AML-193 (cell line): ENCODE results near the gene CCNB1.
"Not testable (repeated sequence)": the region's sequence is repeated elsewhere in the genome, so short reads cannot be mapped to it uniquely, and the experiment has no call there.

Experiments used
- DNase-seq, 2 experiments: peaks; one replicate each; lab custom pipeline; 2025; lab: John Stamatoyannopoulos, UW

CCNB1 gene

DNA sequence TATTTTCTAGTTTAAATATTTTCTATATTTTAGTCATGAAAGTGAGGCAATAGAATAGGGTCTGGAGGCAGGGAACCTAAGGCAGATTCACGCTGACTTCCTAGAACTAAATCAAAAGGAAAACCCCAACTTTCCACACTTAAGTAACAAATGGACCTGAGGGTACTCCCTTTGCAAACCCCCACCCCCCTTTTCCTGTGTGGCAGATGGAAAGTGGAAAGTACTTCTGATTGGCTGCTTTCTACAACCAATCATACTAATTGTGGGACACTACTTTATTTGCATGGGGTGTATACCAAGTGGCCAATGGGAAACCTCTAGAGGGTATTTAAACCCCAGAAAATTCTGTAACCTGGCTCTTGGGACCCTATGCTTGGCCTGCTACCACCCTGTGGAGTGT lies 17.7 kb downstream of the CCNB1 start:
- no peak for DNase-seq

GRCh38 chr5:69187342-69187741 lies 20.4 kb downstream of the CCNB1 start:
- DNase-seq = no peak

- DNase-seq = no peak
Observed at GRCh38 chr5:69188811-69189161, 21.8 kb downstream of the CCNB1 start.

- DNase-seq = peak; percentile 82 to 84
Observed at GRCh38 chr5:69189162-69190086, 22.5 kb downstream of the CCNB1 start, which contains the start of gene CENPH. Gene CENPH, plus strand, starts transcription at chr5:69189583. Its CDS starts 52 bp downstream, at chr5:69189635.

- no peak for DNase-seq
Observed at GRCh38 chr5:69202497-69202896, 35.5 kb downstream of the CCNB1 start.

DNA sequence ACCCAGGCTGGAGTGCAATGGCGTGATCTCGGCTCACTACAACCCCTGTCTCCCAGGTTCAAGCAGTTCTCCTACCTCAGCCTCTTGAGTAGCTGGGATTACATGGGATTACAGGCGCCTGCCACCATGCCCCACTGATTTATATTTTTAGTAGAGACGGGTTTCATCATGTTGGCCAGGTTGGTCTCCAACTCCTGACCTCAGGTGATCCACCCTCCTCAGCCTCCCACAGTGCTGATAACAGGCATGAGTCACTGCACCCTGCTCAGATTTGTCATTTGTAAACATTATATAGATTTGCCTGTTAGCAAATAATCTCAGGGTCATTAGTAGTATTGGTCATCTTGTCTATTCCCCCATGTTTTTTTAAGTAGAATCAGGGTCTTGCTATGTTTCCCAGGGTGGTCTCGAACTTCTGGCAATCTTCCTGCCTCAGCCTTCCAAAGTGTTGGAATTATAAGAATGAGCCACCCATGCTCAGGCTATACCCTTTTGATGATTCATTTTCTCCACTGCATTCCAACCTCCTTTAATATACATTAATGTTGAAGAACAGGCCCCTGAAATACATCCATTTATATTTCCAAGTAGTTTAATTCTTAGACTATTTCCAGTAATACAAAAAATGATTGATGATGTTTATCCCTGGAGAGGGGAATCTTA lies 39.7 kb downstream of the CCNB1 start:
- no peak for DNase-seq

- DNase-seq = no peak
Observed at GRCh38 chr5:69209602-69210001, 42.7 kb downstream of the CCNB1 start.

DNA sequence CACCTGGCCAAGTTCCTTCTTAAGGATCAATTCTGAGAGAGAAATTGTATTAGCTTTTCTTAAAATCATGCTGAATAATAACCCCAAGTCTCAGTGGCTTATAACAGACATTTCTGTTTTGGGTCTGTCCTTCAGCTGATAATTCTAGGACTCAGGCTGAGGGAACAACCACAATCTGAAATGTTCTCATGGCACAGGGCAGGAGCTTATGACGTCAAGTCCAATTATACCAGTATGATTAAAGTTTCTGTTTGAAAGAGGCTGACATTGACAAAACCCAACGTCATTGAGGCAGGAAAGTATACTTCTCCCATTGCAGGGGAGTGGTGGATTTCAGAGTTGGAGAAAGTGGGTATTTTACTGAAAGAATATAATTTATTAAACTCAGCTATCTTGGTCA lies 44.2 kb downstream of the CCNB1 start:
- DNase-seq = no peak

DNA sequence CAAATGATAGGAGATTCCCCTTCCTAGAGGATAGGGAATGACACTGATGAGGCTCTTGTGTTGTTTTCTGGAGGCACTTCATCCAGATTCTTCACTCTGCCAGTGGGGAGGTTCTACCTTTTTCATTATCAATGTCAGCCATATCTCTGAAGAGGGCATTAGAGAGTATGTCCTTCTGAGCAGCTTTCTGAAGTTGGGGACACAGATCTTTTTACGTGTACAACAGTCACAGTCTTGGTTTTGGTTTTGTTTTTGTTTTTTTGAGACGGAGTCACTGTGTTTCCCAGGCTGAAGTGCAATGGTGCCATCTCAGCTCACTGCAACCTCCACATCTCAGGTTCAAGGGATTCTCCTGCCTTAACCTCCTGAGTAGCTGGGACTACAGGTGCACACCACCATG lies 45.1 kb downstream of the CCNB1 start:
- DNase-seq = no peak

DNA sequence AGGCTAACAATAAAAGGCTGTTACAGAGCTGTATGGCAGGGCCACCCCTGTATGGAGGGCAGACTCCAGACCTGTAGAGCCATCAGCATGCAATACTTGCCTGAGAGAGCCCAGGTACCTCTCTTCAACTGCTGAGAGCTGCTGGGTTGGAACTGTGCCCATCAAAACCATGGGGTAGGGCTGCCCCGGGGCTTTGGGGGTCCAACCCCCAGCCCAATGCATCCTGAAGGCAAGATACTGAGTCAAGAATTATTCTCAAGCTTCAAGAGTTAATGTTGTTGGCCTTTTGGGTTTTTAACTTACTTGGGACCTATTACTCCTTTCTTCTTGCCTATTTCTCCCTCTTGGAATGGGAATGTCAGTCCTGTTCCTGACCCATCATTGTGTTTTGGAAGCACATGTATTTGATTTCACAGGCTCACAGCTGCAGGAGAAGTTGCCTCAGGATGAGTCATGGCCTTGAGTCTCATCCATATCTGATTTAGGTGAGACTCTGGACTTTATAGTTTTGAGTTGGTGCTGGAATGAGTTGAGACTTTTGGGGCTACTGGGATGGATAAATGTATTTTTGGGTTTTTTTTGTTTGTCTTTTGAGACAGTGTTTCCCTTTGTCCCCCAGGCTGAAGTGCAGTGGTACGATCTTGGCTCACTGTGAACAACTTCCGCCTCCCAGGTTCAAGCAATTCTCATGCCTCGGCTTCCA lies 46.7 kb downstream of the CCNB1 start:
- no peak for DNase-seq

DNA sequence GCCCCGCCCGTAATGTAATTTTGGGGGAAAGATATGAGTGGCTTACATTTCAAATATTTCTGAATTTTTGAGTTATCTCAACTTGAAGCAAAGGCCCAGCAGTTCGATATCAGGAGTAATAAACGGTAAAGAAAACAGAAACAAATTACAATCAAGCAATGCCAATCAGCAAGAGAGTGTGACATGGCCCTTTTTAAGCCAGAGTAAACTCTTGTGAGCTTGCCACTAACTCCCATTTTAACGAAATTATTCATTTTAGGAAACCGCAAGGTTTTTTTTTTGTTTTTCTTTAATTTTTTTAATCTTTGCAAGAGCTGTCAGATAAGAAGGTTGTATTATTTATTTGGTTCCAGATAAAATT lies 50.2 kb downstream of the CCNB1 start:
- peak in 1 of 2 experiments; percentile 16 for DNase-seq

GRCh38 chr5:69217548-69218526 lies 50.9 kb downstream of the CCNB1 start:
- DNase-seq = peak; percentile 87

GRCh38 chr5:69219939-69220338 lies 53.0 kb downstream of the CCNB1 start:
- DNase-seq = no peak

DNA sequence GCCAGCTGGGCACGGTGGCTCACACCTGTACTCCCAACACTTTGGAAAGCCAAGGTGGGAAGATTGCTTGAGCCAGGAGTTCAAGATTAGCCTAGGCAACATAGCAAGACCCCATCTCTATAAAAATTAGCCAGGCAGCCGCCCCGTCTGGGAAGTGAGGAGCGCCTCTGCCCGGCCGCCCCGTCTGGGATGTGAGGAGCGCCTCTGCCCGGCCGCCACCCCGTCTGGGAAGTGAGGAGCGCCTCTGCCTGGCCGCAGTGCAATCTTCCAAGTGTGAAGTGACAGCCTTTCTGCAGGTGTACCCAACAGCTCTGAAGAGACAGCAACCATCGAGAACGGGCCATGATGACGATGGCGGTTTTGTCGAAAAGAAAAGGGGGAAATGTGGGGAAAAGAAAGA lies 53.4 kb downstream of the CCNB1 start:
- not testable (repeated sequence) for DNase-seq

- not testable (repeated sequence) for DNase-seq
Observed at GRCh38 chr5:69220833-69221232, 53.9 kb downstream of the CCNB1 start.

DNA sequence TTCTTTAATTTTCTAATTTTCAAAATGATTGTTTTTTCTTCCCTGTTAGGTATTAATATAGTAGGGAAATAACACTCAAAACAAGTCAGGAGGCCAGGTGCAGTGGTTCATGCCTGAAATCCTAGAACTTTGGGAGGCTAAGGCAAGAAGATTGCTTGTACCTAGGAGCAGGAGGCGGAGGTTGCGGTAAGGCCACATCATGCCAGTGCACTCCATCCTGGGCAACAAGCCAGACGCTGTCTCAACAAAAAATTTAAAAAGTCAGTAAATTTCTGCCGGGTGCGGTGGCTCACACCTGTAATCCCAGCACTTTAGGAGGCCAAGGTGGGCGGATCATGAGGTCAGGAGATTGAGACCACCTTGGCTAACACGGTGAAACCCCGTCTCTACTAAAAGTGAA lies 57.6 kb downstream of the CCNB1 start:
- no peak for DNase-seq

DNA sequence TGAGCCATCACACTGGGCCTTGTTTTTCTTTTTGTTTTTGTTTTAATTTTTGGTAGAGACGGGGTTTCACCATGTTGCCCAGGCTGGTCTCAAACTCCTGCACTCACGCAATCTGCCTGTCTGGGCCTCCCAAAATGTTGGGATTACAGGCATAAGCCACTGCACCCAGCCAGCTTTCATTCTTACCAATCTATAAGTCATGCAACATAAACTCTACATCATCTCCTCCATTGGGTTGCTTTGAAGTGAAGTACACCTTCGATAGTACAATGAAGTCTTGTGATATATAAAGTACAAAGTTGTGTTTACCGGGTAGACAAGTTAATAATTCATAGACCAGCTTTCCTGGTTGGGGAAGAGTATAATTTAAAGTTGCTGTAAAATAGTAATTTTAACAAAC lies 58.9 kb downstream of the CCNB1 start:
- DNase-seq = no peak
